GM12892 (cell line): ENCODE results near the gene MLYCD.

ENCODE experiments used
- POLR2A ChIP-seq: IDR thresholded peaks from 2 replicates; pipeline ENCODE4 v1.6.1; 2011; ENCODE audit warnings: low read depth, low read length, control low read depth
- TAF1 ChIP-seq: IDR thresholded peaks from 2 replicates; pipeline ENCODE4 v1.6.1; 2011; ENCODE audit warnings: low read depth, mild to moderate bottlenecking, control low read depth, low read length, borderline replicate concordance

- TF ChIP-seq TAF1 = no peak
- TF ChIP-seq POLR2A = no peak
These were observed 47.4 kb downstream of the MLYCD start for GRCh38 chr16:83946154-83946780.
